RWPE2 (cell line): ENCODE data around the gene PPBP.

Source experiments
- ATAC-seq: fragments of 200-7000 bp; cut with Tn5 transposase; 3 replicates; pipeline ENCODE4 v1.9.1; 2021; ENCODE audit warnings: low read depth
- DNase-seq: peaks from one replicate; pipeline ENCODE4 v3.0.0-alpha.2; 2020; ENCODE audit warnings: low spot score
- H3K27ac ChIP-seq: fragments of 450-650 bp; 2 replicates; pipeline ENCODE4 v1.5.1; 2017; ENCODE audit warnings: mild to moderate bottlenecking; ENCODE audit not compliant: poor library complexity, severe bottlenecking
- H3K27me3 ChIP-seq: fragments of 250-450 bp; sonication (Bioruptor Pico); 2 replicates; pipeline ENCODE4 v1.5.1; 2021; ENCODE audit warnings: mild to moderate bottlenecking, moderate library complexity; ENCODE audit not compliant: insufficient read depth, poor library complexity, severe bottlenecking
- H3K36me3 ChIP-seq: fragments of 250-450 bp; sonication (Bioruptor Pico); 2 replicates; pipeline ENCODE4 v1.5.1; 2020; ENCODE audit warnings: low read depth, mild to moderate bottlenecking, moderate library complexity
- H3K4me1 ChIP-seq: fragments of 250-450 bp; sonication (Bioruptor Pico); 2 replicates; pipeline ENCODE4 v1.5.1; 2021; ENCODE audit warnings: mild to moderate bottlenecking, moderate library complexity; ENCODE audit not compliant: insufficient read depth, poor library complexity, severe bottlenecking
- H3K4me3 ChIP-seq: fragments of 250-450 bp; sonication (Bioruptor Pico); 2 replicates; pipeline ENCODE4 v1.5.1; 2021; ENCODE audit warnings: mild to moderate bottlenecking, moderate library complexity; ENCODE audit not compliant: severe bottlenecking
- H3K9me3 ChIP-seq: fragments of 250-450 bp; sonication (Bioruptor Pico); 2 replicates; pipeline ENCODE4 v1.5.1; 2021; ENCODE audit warnings: mild to moderate bottlenecking, moderate library complexity; ENCODE audit not compliant: severe bottlenecking
- TF ChIP-seq, protein P1 (sequence below): fragments of 450-650 bp; IDR thresholded peaks from one replicate; pipeline ENCODE4 v1.5.1; 2017; ENCODE audit warnings: mild to moderate bottlenecking, moderate library complexity; ENCODE audit not compliant: poor library complexity, severe bottlenecking

Gene PPBP

DNA sequence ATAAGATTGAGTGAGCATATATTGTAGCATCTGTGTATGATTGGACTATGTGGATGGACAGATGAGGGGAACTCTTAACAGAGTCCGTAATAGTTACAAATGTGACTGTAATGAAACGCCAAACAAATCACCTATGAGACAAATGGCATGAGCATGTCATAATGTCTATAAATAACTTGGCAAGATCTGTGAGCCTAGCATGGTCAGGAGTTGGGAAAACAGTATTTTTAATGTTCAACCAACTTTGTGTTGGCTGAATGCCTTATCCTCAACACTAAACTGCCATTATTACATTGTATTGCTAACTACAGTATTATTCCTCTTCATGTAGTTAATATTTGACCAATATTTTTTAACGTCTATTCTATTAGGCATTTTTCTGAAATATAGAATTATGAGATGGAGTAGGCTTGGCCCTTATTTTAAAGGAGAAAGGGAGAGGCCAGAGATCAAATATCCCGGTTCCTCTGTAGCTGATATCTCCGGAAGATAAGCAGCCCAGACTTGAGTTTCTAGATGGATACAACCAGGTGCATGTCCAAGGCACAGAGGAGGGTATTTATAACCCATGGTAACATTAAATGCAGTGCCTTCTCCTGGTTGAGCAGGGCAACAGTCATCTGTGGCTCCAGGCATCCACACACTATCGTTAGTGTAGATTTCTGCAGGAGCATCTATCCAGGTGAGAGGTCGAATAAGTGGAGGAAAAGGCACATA, 38.8 kb downstream of the PPBP start:
- no peak overlapping the region for H3K4me3 ChIP-seq
- H3K9me3 ChIP-seq: no peaks in the 10 kb centered on the region
- ATAC-seq: no peak
- no peaks in the 10 kb centered on the region for H3K36me3 ChIP-seq
- H3K27me3 ChIP-seq: no peaks in the 10 kb centered on the region
- DNase-seq: no peak
- TF ChIP-seq, protein P1, sequence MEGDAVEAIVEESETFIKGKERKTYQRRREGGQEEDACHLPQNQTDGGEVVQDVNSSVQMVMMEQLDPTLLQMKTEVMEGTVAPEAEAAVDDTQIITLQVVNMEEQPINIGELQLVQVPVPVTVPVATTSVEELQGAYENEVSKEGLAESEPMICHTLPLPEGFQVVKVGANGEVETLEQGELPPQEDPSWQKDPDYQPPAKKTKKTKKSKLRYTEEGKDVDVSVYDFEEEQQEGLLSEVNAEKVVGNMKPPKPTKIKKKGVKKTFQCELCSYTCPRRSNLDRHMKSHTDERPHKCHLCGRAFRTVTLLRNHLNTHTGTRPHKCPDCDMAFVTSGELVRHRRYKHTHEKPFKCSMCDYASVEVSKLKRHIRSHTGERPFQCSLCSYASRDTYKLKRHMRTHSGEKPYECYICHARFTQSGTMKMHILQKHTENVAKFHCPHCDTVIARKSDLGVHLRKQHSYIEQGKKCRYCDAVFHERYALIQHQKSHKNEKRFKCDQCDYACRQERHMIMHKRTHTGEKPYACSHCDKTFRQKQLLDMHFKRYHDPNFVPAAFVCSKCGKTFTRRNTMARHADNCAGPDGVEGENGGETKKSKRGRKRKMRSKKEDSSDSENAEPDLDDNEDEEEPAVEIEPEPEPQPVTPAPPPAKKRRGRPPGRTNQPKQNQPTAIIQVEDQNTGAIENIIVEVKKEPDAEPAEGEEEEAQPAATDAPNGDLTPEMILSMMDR: no peak
- H3K27ac ChIP-seq: no peak overlapping the region
- H3K4me1 ChIP-seq: no peaks in the 10 kb centered on the region

DNA sequence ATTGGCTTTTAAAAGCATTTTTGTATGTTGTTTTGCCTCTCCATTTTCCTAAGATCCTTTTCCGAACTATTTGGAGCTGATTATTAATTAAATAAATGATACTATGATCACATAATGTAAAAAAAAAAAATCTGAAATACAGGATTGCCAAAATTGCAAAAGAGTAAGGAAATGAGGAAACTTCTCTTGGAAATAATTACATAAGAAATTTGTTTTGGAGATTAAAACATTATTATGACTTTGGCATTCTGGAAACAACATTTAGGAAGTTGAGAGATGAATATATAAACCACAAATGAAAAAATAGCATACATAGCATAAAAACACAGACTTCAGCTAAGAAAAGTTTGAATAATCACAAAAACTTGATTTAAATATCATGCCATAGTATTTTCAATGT, 39.7 kb downstream of the PPBP start:
- H3K9me3 ChIP-seq: no peaks in the 10 kb centered on the region
- H3K27me3 ChIP-seq: no peaks in the 10 kb centered on the region
- H3K4me1 ChIP-seq: no peaks in the 10 kb centered on the region
- H3K4me3 ChIP-seq: no peak overlapping the region
- H3K36me3 ChIP-seq: no peaks in the 10 kb centered on the region
- TF ChIP-seq, protein P1: no peak
- no peak for DNase-seq
- no peak overlapping the region for H3K27ac ChIP-seq
- ATAC-seq: no peak

DNA sequence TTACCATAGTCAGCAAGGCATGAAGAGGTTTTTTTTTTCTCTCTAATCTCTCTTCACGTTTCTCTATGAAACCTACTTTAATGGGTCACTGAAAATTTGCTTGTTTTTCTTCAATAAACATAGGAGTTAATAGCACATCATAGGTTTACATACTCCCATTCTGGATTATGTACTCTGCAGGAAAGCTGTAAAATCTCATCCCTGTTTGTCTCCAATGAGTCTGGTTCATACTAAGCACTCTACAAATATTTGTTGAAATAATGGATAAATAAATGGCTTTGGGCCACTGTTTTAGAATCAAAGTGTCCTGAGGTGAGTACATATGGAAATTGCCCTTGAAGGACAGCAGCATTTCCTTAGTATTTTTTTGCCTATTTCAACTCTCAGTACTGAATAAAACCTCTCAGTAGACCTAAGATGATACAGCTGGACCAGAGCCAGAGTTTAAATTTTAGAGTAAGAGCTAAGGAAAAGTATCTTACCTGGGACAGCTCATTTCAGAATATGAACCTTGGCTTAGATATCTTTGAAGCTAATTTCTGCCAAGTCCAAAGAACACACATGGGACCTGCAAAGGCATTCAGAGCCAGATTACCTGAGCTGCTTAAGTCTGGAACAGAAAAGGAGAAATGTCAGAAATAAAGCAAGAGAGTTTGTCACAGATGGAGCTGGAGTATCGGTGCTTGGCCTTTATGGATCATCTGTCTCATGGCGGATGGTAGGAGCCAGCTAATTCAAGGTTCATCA, 40.6 kb downstream of the PPBP start:
- no peaks in the 10 kb centered on the region for H3K9me3 ChIP-seq
- no peaks in the 10 kb centered on the region for H3K36me3 ChIP-seq
- TF ChIP-seq, protein P1: no peak
- ATAC-seq (no peak), DNase-seq (no peak)
- H3K27ac ChIP-seq: no peak overlapping the region
- no peaks in the 10 kb centered on the region for H3K4me1 ChIP-seq
- H3K27me3 ChIP-seq: no peaks in the 10 kb centered on the region
- H3K4me3 ChIP-seq: no peak overlapping the region

DNA sequence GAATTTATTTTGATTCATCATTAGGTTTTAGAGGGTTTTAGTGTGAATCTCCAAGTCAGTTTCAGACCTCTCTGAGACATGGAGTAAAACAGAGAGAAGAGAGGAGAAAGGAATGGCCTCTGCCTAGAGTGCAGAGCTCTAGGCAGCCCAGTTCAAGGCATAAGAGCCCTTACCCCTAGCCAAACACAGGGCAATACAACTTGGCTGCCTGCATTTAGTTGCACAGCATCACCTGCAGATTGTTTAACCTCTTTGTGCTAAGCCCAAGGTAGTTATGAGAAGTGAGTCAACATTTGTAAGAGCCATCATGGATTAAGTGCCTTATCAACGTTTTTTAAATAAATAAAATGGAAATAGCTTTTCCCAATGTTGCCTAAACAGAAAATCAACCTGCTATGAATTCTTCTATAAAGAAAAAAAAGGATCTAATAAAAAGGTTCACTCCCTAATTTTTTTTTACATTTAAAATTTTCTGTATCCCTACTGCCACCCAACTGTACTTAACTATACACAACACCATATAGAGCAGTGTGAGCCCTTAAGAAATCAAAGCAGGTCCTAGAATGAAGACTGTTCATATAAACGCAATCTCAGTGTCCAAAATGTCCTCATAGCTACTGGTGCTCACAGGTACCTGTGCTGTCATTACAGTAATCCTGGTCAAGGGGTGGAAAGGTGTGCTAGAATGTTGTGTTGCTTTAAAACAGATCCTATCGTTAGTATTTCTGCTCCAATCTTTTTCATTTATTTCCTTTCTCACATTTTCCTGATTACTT, 42.1 kb downstream of the PPBP start:
- TF ChIP-seq, protein P1: no peak
- Histone ChIP-seq H3K4me1 (no peaks in the 10 kb centered on the region), H3K36me3 (no peaks in the 10 kb centered on the region), H3K4me3 (no peak overlapping the region), H3K27ac (no peak overlapping the region), H3K27me3 (no peaks in the 10 kb centered on the region), H3K9me3 (no peaks in the 10 kb centered on the region)
- ATAC-seq (no peak), DNase-seq (no peak)
